Ascending aorta (tissue), 2 donors: ENCODE results near the gene HDAC11. TPM values are rescaled to one million over a fixed set of nuclear protein-coding genes. Genes with fewer than 3 reads are reported as not detected.
A peak's percentile ranks its signal among the peaks of the same experiment; 100 is the strongest.

Experiments
- DNase-seq, 2 donors: peaks; one replicate each; pipeline ENCODE4 v3.0.0-alpha.2; 2019; ENCODE audit warnings: low spot score in 2 of 2
- H3K27ac ChIP-seq, 2 donors: fragments of 200-600 bp; sonication (generic); one replicate each; pipeline ENCODE4 v1.5.1; 2016 to 2017; ENCODE audit warnings: mild to moderate bottlenecking in 1 of 2
- H3K27me3 ChIP-seq: fragments of 200-600 bp; sonication (generic); one replicate; pipeline ENCODE4 v1.5.1; 2017
- H3K36me3 ChIP-seq, 2 donors: fragments of 200-600 bp; sonication (generic); one replicate each; pipeline ENCODE4 v1.5.1; 2016
- H3K4me1 ChIP-seq, 2 donors: fragments of 200-600 bp; sonication (generic); one replicate each; pipeline ENCODE4 v1.5.1; 2016 to 2017; ENCODE audit warnings: mild to moderate bottlenecking in 1 of 2
- H3K4me3 ChIP-seq, 2 donors: fragments of 200-600 bp; sonication (generic); one replicate each; pipeline ENCODE4 v1.5.1; 2016 to 2017; ENCODE audit warnings: mild to moderate bottlenecking in 1 of 2
- H3K9me3 ChIP-seq, 2 donors: fragments of 200-600 bp; sonication (generic); one replicate each; pipeline ENCODE4 v1.5.1; 2016
- intact Hi-C: fragments of 100-400 bp; cut with DNase I; formaldehyde crosslinking; loops from one replicate; pipeline ENCODE4 v1.15.1; 2023
- total RNA-seq: library from RNA; depleted of rRNA; stranded (reverse); fragments of >200 nt; gene quantifications from one replicate; pipeline ENCODE4 v1.1.0, GENCODE V29; 2016
- TF ChIP-seq, protein P1 (sequence below), 3 experiments: fragments of 200-600 bp in 2 of 3; fragments of 450-650 bp in 1 of 3; sonication (generic) in 2 of 3; IDR thresholded peaks; one replicate each; pipeline ENCODE4 v1.5.1; 2016 to 2019; ENCODE audit warnings: antibody characterized with exemption in 3 of 3, mild to moderate bottlenecking in 1 of 3, moderate library complexity in 1 of 3

HDAC11 gene
- total RNA-seq, 1 donor from 2014 or later, result 15.8 TPM

DNA sequence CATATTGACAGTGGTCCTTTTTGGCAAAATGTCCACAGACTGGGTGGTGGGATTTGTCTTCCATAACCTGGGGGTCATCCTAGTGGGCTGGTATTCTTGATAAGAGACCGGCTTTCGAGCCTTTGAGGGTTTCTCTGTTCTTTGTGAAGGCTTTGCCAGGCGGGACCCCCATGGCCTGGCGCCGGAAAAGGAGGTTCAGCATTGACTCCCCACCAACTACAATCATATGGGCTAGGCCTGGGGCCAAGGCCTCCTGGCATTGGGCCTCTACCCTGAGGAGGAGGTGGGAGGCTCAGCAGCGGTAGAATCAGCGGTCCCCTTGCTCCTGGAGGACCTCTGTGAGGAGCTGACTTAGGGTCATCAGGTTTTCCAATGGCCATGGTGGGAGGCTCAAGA, 19.8 kb upstream of the HDAC11 start:
- DNase-seq, result no peak
- H3K36me3 ChIP-seq, result no peaks in the 10 kb centered on the region
- H3K9me3 ChIP-seq, result no peaks in the 10 kb centered on the region
- H3K4me1 ChIP-seq, result no peaks in the 10 kb centered on the region
- no peak overlapping the region for H3K4me3 ChIP-seq
- no peaks in the 10 kb centered on the region for H3K27me3 ChIP-seq
- intact Hi-C loops, result no loop called here
- no peak overlapping the region for H3K27ac ChIP-seq
- TF ChIP-seq, protein P1, sequence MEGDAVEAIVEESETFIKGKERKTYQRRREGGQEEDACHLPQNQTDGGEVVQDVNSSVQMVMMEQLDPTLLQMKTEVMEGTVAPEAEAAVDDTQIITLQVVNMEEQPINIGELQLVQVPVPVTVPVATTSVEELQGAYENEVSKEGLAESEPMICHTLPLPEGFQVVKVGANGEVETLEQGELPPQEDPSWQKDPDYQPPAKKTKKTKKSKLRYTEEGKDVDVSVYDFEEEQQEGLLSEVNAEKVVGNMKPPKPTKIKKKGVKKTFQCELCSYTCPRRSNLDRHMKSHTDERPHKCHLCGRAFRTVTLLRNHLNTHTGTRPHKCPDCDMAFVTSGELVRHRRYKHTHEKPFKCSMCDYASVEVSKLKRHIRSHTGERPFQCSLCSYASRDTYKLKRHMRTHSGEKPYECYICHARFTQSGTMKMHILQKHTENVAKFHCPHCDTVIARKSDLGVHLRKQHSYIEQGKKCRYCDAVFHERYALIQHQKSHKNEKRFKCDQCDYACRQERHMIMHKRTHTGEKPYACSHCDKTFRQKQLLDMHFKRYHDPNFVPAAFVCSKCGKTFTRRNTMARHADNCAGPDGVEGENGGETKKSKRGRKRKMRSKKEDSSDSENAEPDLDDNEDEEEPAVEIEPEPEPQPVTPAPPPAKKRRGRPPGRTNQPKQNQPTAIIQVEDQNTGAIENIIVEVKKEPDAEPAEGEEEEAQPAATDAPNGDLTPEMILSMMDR (IDR thresholded peaks at IDR 0.05), result no peak

DNA sequence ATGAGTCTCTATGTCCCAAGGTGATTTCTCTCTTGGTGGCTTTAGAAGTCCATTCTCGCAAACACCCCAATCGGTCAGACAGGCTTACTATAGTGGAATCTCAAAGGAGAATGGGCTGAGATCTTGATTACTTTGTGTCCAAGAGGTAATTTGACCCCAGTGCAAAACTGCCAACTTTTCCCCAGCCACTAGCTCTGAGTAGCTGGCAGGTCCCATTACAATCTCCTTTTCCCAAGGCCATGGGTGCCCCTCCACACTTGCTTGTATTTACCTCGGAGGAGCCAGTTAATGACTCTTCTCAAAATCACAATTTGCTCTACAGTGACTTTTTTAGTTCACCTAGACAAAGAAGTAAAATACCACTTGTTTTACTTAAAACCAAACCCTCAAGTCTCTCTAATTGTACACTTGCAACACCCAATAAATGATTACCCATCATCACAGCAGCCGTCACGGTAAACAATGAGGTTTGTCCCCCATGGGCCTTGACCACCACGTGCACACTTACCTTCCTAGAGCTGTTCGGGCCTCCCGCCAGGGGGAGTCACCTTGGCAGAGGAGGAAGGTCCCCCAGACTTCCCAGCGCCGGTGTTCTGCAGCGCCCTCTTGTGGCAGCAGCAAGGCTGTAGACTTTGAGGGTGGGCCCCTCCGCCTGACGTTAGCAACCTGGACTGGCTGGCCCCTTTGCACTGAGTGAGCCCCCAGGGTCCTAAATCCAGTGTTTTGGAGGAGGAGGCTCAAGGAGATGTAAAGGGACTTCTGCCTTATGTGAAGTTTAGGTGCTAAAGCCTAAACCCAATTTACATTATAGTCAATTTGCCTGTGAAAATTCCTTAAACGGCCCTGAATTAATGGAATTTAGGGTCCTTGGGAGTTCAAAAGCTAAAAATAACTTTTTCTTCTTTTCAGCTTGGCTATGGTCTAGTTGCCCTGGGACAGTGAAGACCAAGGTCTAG, 18.7 kb upstream of the HDAC11 start:
- DNase-seq, result no peak
- H3K27ac ChIP-seq, result no peak overlapping the region
- H3K4me3 ChIP-seq, result no peak overlapping the region
- TF ChIP-seq, protein P1 (IDR thresholded peaks at IDR 0.05), result peak in 2 of 3 experiments; percentile 29 to 40
- no peaks in the 10 kb centered on the region for H3K27me3 ChIP-seq
- no peaks in the 10 kb centered on the region for H3K36me3 ChIP-seq
- intact Hi-C loops, result no loop called here
- H3K4me1 ChIP-seq, result no peaks in the 10 kb centered on the region
- no peaks in the 10 kb centered on the region for H3K9me3 ChIP-seq

DNA sequence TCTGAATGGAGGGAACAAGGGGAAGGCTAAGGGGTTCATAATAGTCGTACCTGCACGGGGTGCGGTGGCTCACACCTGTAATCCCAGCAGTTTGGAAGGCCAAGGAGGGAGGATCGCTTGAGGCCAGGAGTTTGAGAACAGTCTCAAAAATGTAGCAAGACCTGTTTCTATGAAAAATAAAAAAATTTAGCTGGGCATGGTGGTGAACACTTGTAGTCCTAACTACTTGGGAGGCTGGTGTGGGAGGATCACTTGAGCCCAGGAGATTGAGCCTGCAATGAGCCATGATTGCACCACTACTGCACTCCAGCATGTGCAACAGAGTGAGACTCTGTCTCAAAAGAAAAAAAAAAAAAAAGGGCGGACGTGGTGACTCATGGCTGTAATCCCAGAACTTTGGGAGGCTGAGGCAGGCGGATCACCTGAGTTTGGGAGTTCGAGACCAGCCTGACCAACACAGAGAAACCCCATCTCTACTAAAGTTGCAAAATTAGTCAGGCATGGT, 17.9 kb upstream of the HDAC11 start:
- no peaks in the 10 kb centered on the region for H3K9me3 ChIP-seq
- H3K36me3 ChIP-seq, result no peaks in the 10 kb centered on the region
- no peak overlapping the region for H3K4me3 ChIP-seq
- no peak for DNase-seq
- no peak overlapping the region for H3K27ac ChIP-seq
- H3K4me1 ChIP-seq, result no peaks in the 10 kb centered on the region
- TF ChIP-seq, protein P1 (IDR thresholded peaks at IDR 0.05), result no peak
- H3K27me3 ChIP-seq, result no peaks in the 10 kb centered on the region
- intact Hi-C loops, result no loop called here

DNA sequence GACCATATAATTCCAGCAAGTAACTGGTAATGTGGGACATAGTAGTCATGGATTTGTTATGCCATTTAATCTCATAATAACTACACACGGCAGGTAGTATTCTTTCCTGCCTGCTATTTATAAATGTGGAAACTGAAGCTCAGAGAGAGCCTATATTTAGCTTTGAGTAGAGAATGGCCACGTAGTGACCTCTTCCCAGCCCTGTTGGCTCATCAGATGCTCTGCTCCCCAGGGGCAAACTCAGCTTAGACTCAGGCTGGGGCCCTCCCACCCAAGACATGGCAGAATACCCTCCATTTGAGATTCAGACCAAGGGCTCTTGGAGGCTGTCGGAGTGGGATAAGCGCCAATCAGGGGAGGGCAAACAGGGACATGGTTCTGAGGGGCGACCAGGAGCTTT, 17.3 kb upstream of the HDAC11 start:
- Histone ChIP-seq H3K36me3 (no peaks in the 10 kb centered on the region), H3K27ac (no peak overlapping the region), H3K9me3 (no peaks in the 10 kb centered on the region), H3K4me1 (no peaks in the 10 kb centered on the region), H3K4me3 (no peak overlapping the region), H3K27me3 (no peaks in the 10 kb centered on the region)
- TF ChIP-seq, protein P1 (IDR thresholded peaks at IDR 0.05), result no peak
- no peak for DNase-seq
- intact Hi-C loops, result no loop called here

DNA sequence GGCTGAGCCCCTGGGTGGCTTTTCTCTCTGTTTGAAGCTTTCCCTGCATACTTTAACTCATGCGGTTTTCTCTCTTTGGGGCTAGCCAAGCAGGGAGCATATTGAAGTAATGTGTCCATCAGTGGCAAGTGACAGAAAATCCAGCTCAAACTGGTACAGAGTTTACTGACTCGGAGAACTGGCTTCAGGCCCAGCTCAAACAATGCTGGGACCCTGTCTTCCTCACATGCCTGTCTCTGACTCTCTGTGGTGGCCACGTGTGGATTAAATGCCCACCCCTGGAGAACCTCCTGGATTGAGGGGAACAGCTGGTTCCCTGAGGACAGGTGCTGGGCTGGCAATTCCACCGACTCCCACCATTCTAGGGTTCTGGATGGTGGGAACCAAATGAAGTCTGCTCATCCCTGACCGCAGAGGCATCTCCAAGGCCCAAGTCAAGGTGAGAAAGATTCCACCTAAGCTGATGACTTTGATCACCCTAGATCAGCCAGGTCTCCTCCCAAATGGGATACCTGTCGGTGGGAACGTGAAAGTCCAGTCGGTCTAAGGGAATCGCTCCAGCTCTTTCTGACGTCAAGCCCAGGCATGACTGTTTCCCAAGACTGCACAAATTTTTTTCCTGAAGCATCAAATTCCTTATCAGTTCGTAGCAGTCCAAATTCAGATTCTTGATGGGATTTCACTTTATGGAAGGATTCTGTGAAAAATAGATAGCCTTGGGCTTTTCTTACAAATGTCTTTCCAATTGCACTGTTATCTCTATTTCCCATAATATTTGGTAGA, 16.3 kb upstream of the HDAC11 start:
- H3K27ac ChIP-seq, result no peak overlapping the region
- intact Hi-C loops, result no loop called here
- H3K9me3 ChIP-seq, result no peaks in the 10 kb centered on the region
- H3K4me1 ChIP-seq, result no peaks in the 10 kb centered on the region
- no peaks in the 10 kb centered on the region for H3K36me3 ChIP-seq
- H3K27me3 ChIP-seq, result no peaks in the 10 kb centered on the region
- TF ChIP-seq, protein P1 (IDR thresholded peaks at IDR 0.05), result no peak
- no peak for DNase-seq
- no peak overlapping the region for H3K4me3 ChIP-seq
